ENCODE measurements around the gene C9orf152. TPM values are rescaled to one million over a fixed set of nuclear protein-coding genes. Genes with fewer than 3 reads are reported as not detected.

Gene C9orf152
- total RNA-seq (1.8 TPM), polyA plus RNA-seq (ENCODE audit: insufficient read depth, low read depth, low replicate concordance) (not detected)
- long read RNA-seq, donor 1 = 0 reads
- long read RNA-seq, donor 2 = 0 reads
- long read RNA-seq, donor 3 = 0 reads
- long read RNA-seq, donor 4 = 0 reads
- long read RNA-seq, donor 5 = 0 reads
- long read RNA-seq, donor 6 = 0 reads
- long read RNA-seq, donor 7, partial matches to known transcripts = 0 of 3 reads
- long read RNA-seq, donor 7, other reads (novel, unspliced or antisense) = 1 of 3 reads
- long read RNA-seq, donor 8 = 0 reads
- long read RNA-seq, donor 9 = 0 reads
- long read RNA-seq, donor 10, partial matches to known transcripts = 0 of 1 reads
- long read RNA-seq, donor 10, other reads (novel, unspliced or antisense) = 0 of 1 reads

- Histone ChIP-seq H3K36me3 (ENCODE audit: control insufficient read depth in 2 of 3, insufficient read depth in 3 of 3, low read length in 3 of 3) (no peaks in the 10 kb centered on the region), H3K4me1 (ENCODE audit: control insufficient read depth in 2 of 3, insufficient read depth in 2 of 3, low read depth in 1 of 3, low read length in 3 of 3) (no peaks in the 10 kb centered on the region), H3K9ac (ENCODE audit: low read length in 3 of 3) (no peak within 1 kb of the TSS), H3K4me3 (ENCODE audit: low read length in 3 of 3) (no peak within 1 kb of the TSS), H3K27ac (ENCODE audit: low read depth in 2 of 2, low read length in 2 of 2) (no peak within 1 kb of the TSS), H3K27me3 (ENCODE audit: control insufficient read depth, insufficient read depth, low read length) (no peaks in the 10 kb centered on the region), H3K9me3 (ENCODE audit: control insufficient read depth in 2 of 3, insufficient read depth in 1 of 3, low read length in 3 of 3) (no peaks in the 10 kb centered on the region)
- DNase-seq (no peak), FAIRE-seq (no peak)
- TF ChIP-seq, protein P1, sequence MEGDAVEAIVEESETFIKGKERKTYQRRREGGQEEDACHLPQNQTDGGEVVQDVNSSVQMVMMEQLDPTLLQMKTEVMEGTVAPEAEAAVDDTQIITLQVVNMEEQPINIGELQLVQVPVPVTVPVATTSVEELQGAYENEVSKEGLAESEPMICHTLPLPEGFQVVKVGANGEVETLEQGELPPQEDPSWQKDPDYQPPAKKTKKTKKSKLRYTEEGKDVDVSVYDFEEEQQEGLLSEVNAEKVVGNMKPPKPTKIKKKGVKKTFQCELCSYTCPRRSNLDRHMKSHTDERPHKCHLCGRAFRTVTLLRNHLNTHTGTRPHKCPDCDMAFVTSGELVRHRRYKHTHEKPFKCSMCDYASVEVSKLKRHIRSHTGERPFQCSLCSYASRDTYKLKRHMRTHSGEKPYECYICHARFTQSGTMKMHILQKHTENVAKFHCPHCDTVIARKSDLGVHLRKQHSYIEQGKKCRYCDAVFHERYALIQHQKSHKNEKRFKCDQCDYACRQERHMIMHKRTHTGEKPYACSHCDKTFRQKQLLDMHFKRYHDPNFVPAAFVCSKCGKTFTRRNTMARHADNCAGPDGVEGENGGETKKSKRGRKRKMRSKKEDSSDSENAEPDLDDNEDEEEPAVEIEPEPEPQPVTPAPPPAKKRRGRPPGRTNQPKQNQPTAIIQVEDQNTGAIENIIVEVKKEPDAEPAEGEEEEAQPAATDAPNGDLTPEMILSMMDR (IDR thresholded peaks at IDR 0.05; ENCODE audit: borderline replicate concordance, extremely low read depth, insufficient read depth) = no peak
- intact Hi-C loops (cut with DNase I) = no loop called here
Measured at GRCh38 chr9:110208031-110208430, at the start of gene C9orf152. TSS of gene C9orf152 (minus strand) at chr9:110208159. CDS start at chr9:110207579, 580 bp downstream.

DNA sequence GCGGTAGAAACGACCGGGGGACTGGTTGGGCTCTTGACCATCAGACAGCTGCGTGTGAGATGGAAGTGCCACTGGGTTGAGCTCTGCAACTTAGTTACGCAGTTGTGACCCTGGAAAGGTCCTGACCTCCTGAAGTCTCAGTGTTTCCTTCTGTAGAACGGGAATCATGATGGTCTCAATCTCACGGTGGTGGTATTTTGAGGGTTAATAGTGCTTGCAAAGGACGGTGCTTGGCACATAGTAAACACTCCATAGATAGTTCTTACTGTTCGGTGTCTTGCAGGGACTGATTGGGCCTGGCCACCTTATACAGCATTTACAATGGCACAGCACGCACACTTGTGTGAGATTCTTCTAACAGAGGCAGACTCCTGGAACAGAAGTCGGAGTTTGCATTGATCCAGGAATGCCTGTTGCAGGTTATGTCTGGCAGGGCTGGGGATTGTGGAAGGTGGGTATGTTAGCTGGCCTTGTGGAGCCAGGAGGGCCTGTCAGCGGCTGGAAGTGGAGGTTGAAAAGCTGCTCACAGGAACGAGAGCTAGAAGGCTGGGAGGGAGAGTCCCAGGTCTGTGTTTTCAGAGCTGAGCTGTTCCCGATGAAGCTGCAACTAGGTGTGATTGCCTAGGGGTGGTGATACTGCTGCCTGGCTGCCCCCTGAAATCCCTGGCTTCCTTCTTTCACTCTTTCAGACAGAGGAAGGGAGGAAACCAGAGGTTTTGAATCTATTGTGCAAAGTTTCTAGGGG is 49.3 kb upstream of the C9orf152 start:
- Histone ChIP-seq H3K9ac (ENCODE audit: low read length in 3 of 3) (peak overlapping the region; percentile 35 to 90 (median 85)), H3K27me3 (ENCODE audit: control insufficient read depth, insufficient read depth, low read length) (no peaks in the 10 kb centered on the region), H3K36me3 (ENCODE audit: control insufficient read depth in 2 of 3, insufficient read depth in 3 of 3, low read length in 3 of 3) (no peaks in the 10 kb centered on the region), H3K27ac (ENCODE audit: low read depth in 2 of 2, low read length in 2 of 2) (peak overlapping the region; percentile 61 to 93), H3K4me1 (ENCODE audit: control insufficient read depth in 2 of 3, insufficient read depth in 2 of 3, low read depth in 1 of 3, low read length in 3 of 3) (peaks cover 0 to 15% (median 7%) of the 10 kb centered on the region in 3 donors), H3K4me3 (ENCODE audit: low read length in 3 of 3) (peak overlapping the region; percentile 80 to 92 (median 89)), H3K9me3 (ENCODE audit: control insufficient read depth in 2 of 3, insufficient read depth in 1 of 3, low read length in 3 of 3) (no peaks in the 10 kb centered on the region)
- DNase-seq = peak in 1 of 5 donors; percentile 53
- TF ChIP-seq, protein P1 (IDR thresholded peaks at IDR 0.05; ENCODE audit: borderline replicate concordance, extremely low read depth, insufficient read depth) = no peak
- FAIRE-seq = no peak
- intact Hi-C loops (cut with DNase I) = no loop called here

GRCh38 chr9:110256380-110257096 is 48.6 kb upstream of the C9orf152 start, which contains the start of gene TXN:
TSS of gene TXN (minus strand) at chr9:110256507. CDS start at chr9:110256435, 72 bp downstream.
- Histone ChIP-seq H3K4me1 (ENCODE audit: control insufficient read depth in 2 of 3, insufficient read depth in 2 of 3, low read depth in 1 of 3, low read length in 3 of 3) (peaks cover 0 to 15% (median 7%) of the 10 kb centered on the region in 3 donors), H3K27me3 (ENCODE audit: control insufficient read depth, insufficient read depth, low read length) (no peaks in the 10 kb centered on the region), H3K9ac (ENCODE audit: low read length in 3 of 3) (peak within 1 kb of the TSS; percentile 85 to 90 (median 88)), H3K4me3 (ENCODE audit: low read length in 3 of 3) (peak within 1 kb of the TSS; percentile 87 to 92 (median 89)), H3K27ac (ENCODE audit: low read depth in 2 of 2, low read length in 2 of 2) (peak within 1 kb of the TSS; percentile 61 to 93), H3K36me3 (ENCODE audit: control insufficient read depth in 2 of 3, insufficient read depth in 3 of 3, low read length in 3 of 3) (no peaks in the 10 kb centered on the region), H3K9me3 (ENCODE audit: control insufficient read depth in 2 of 3, insufficient read depth in 1 of 3, low read length in 3 of 3) (no peaks in the 10 kb centered on the region)
- no peak for FAIRE-seq
- intact Hi-C loops (cut with DNase I) = no loop called here
- TF ChIP-seq, protein P1 (IDR thresholded peaks at IDR 0.05; ENCODE audit: borderline replicate concordance, extremely low read depth, insufficient read depth) = no peak
- peak; percentile 89 to 97 (median 93) for DNase-seq
